Measurements from ENCODE around the gene SEC24C. TPM values are rescaled to one million over a fixed set of nuclear protein-coding genes. Genes with fewer than 3 reads are reported as not detected.
"Not testable (repeated sequence)": the region's sequence is repeated elsewhere in the genome, so short reads cannot be mapped to it uniquely, and the experiment has no call there.

Gene SEC24C
- polyA plus RNA-seq, 3 donors, result 64.5 to 70.6 (median 67.7) TPM

DNA sequence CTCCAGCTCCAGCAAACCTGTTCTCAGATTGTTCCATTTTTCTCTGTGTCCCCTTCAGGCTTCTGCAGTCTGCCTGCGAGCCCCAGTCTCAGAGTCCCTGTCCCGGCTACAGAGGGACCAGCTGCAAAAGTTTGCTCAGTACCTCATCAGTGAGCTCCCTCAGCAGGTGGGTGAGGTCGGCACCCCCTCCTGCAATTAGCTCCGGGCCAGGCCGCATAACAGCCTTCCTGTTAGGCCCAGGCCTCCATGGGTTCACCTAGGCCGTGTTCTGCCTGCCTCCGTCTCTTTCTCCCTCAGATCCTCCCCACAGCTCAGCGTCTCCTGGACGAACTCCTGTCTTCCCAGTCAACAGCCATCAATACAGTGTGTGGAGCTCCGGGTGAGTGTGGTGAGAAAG is 45.5 kb downstream of the SEC24C start:
- DNase-seq (ENCODE audit: low read depth in 3 of 3, low spot score in 2 of 3), result no peak

DNA sequence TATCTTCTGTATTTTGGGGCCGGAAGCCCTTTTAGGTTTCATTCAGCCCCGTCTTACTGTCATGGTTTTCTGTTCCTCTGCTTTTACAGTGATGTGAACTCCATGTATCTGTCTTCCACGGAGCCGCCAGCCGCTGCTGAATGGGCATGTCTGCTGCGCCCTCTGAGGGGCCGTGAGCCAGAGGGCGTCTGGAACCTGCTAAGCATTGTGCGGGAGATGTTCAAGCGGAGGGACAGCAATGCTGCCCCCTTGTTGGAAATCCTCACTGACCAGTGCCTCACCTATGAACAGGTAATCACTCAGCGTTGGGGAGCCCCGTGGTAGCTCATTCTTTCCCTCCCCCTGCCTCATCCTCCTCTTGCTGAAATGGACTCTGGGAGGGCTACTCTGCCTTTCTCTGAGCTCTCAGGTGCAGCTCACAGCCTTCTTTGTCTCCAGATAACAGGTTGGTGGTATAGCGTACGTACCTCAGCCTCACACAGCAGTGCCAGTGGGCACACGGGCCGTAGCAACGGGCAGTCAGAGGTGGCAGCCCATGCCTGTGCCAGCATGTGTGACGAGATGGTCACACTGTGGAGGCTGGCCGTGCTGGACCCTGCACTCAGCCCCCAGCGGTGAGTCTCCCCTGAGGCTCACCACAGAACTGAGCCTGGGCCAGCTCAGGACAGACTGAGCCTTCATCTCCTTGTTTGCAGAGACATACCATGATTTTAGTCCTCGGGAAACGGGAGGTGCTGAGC is 46.9 kb downstream of the SEC24C start:
- no peak for DNase-seq (ENCODE audit: low read depth in 3 of 3, low spot score in 2 of 3)

DNA sequence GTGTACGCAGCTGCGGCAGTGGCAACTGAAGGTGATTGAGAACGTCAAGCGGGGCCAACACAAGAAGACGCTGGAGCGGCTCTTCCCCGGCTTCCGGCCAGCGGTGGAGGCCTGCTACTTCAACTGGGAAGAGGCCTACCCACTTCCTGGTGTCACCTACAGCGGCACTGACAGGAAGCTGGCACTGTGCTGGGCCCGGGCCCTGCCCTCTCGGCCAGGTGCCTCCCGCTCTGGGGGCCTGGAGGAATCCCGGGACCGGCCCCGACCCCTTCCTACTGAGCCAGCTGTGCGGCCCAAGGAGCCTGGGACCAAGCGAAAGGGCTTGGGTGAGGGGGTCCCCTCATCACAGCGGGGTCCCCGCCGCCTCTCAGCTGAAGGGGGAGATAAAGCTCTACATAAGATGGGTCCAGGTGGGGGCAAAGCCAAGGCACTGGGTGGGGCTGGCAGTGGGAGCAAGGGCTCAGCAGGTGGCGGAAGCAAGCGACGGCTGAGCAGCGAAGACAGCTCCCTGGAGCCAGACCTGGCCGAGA is 47.8 kb downstream of the SEC24C start:
- no peak for DNase-seq (ENCODE audit: low read depth in 3 of 3, low spot score in 2 of 3)

DNA sequence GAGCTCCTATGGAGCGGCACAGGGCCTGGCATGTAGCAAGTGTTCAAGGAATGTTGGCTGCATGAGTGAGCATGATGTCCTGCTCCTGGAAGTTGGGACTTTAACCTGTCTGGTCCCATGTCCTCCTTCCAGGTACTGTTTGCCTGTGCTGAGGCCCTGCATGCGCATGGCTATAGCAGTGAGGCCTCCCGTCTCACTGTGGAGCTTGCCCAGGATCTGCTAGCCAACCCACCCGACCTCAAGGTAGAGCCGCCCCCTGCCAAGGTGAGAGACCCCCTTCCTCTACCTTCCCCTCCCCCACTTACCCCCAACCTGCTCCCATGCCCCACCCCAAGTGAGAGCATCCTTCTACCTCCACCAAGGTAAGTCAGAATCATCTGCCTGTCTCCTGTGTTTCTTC is 49.3 kb downstream of the SEC24C start:
- no peak for DNase-seq (ENCODE audit: low read depth in 3 of 3, low spot score in 2 of 3)

DNA sequence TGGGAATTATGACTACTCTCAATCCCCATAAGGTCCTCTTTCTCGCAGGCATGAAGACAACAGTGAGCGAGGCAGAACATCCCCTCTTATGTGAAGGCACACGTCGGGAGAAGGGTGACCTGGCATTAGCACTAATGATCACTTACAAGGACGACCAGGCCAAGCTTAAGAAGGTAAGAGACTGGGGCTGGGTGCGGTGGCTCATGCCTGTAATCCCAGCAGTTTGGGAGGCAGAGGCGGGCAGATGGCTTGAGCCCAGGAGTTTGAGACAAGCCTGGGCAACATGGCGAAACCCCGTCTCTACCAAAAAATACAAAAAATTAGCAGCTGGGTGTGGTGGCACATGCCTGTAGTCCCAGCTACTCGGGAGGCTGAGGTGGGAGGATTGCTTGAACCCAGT is 51.3 kb downstream of the SEC24C start:
- DNase-seq (ENCODE audit: low read depth in 3 of 3, low spot score in 2 of 3), result not testable (repeated sequence)

DNA sequence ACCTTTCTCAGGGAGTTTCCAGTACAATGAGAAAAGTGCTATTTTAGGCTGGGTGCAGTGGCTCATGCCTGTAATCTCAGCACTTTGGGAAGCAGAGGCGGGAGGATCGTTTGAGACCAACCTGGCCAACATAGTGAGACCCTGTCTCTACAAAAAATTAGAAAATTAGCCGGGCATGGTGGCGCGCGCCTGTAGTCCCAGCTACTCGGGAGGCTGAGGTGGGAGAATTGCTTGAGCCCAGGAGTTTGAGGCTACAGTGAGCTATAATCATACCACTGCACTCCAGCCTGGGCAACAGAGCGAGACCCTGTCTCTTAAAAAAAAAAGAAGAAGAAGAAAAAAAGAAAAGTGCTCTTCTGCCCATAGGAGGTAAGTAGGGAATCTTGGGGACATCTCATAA is 51.9 kb downstream of the SEC24C start:
- DNase-seq (ENCODE audit: low read depth in 3 of 3, low spot score in 2 of 3), result not testable (repeated sequence)

DNA sequence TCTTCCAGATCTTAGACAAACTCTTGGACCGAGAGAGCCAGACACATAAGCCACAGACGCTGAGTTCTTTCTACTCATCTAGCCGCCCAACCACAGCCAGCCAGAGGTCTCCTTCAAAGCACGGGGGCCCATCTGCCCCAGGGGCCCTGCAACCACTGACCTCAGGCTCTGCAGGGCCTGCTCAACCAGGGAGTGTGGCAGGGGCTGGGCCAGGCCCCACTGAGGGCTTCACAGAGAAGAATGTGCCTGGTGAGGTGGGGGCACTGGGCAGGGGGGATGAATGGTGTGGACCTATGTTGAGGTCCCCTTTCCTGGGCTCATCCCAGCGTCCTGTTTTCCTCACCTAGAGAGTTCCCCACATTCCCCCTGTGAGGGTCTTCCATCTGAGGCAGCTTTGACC is 52.6 kb downstream of the SEC24C start:
- no peak for DNase-seq (ENCODE audit: low read depth in 3 of 3, low spot score in 2 of 3)

DNA sequence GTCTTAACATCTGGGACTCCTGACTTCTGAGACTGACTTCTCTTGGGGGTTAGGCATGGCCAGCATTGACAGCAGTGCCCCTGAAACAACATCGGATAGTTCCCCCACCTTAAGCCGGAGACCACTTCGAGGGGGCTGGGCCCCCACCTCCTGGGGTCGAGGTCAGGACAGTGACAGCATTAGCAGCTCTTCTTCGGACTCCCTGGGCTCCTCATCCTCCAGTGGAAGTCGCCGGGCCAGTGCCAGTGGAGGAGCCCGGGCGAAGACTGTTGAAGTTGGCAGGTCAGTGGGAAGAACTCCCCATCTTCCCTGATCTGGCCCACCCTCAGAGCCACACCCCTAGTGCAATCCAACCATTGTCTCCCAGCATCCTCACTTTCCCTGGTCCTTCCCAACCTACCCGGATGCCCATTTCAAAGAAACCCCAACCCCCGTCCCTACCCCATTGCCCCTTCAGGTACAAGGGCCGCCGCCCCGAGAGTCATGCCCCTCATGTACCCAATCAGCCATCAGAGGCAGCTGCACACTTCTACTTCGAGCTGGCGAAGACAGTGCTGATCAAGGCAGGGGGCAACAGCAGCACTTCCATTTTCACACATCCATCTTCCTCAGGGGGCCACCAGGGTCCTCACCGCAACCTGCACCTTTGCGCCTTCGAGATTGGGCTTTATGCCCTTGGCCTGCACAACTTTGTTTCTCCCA is 53.3 kb downstream of the SEC24C start:
- no peak for DNase-seq (ENCODE audit: low read depth in 3 of 3, low spot score in 2 of 3)

DNA sequence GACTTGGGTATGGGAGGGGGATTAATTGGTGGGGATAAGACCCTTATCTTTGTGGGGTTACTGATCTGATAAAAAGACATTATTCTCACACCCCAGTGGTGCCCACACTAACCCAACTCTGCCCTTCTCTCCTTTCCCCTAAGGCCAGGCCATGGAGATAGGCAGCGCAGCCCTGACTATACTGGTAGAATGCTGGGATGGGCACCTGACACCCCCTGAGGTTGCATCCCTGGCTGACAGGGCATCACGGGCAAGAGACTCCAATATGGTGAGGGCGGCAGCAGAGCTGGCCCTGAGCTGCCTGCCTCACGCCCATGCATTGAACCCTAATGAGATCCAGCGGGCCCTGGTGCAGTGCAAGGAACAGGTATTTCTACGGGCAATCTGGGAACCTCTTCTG is 53.9 kb downstream of the SEC24C start:
- no peak for DNase-seq (ENCODE audit: low read depth in 3 of 3, low spot score in 2 of 3)

DNA sequence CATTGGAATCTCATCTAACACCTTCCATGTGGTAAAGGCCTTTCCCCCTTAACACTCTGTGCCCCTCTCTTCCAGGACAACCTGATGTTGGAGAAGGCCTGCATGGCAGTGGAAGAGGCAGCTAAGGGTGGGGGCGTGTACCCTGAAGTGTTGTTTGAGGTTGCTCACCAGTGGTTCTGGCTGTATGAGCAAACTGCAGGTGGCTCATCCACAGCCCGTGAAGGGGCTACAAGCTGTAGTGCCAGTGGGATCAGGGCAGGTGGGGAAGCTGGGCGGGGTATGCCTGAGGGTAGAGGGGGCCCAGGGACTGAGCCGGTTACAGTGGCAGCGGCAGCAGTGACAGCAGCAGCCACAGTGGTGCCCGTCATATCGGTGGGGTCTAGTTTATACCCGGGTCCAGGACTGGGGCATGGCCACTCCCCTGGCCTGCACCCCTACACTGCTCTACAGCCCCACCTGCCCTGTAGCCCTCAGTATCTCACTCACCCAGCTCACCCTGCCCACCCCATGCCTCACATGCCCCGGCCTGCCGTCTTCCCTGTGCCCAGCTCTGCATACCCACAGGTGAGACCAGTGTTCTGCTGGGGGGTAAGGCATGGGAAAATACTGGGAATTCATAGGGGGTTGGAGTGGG is 54.9 kb downstream of the SEC24C start:
- no peak for DNase-seq (ENCODE audit: low read depth in 3 of 3, low spot score in 2 of 3)

DNA sequence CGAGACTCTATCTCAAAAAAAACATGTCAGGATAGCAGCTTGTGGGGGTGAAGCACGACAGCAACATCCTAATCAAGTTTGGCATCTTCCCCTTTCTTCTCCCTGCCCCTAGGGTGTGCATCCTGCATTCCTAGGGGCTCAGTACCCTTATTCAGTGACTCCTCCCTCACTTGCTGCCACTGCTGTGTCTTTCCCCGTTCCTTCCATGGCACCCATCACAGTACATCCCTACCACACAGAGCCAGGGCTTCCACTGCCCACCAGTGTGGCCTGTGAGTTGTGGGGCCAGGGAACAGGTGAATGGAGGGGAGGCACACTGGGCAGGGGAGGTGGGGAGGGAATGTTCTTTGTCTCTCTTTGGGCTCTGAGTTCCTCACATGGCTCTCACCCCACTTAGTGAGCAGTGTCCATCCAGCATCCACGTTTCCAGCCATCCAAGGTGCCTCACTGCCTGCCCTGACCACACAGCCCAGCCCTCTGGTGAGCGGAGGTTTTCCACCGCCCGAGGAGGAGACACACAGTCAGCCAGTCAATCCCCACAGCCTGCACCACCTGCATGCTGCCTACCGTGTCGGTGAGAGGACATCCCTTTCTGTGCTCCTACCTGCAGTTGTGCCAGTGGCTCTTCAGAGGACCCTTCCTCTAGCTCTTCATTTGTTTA is 55.9 kb downstream of the SEC24C start:
- no peak for DNase-seq (ENCODE audit: low read depth in 3 of 3, low spot score in 2 of 3)

DNA sequence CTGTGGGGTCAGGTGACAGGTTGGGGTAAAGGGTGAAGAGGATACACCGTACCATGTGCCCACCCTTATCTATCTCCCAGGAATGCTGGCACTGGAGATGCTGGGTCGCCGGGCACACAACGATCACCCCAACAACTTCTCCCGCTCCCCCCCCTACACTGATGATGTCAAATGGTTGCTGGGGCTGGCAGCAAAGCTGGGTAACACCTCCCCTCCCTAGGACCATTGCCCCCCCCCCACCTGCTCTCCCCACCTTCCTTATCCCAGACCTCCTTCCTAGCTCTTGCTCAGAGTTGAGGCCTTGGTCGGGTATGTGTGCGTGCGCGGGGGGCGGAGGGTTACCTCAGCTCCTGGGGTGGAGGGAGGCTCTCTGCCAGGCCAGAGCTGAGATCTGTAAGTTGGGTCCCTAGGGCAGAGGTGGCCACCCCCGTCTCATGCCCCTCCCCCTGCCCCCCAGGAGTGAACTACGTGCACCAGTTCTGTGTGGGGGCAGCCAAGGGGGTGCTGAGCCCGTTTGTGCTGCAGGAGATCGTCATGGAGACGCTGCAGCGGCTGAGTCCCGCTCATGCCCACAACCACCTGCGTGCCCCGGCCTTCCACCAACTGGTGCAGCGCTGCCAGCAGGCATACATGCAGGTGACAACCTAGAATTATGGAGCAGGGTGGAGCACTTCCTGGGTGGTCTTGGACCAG is 56.5 kb downstream of the SEC24C start:
- DNase-seq (ENCODE audit: low read depth in 3 of 3, low spot score in 2 of 3), result no peak

DNA sequence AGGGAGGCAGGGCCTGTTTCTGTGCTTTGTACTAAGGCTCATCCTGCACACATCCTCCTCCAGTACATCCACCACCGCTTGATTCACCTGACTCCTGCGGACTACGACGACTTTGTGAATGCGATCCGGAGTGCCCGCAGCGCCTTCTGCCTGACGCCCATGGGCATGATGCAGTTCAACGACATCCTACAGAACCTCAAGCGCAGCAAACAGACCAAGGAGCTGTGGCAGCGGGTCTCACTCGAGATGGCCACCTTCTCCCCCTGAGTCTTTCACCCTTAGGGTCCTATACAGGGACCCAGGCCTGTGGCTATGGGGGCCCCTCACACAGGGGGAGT is 57.0 kb downstream of the SEC24C start:
- no peak for DNase-seq (ENCODE audit: low read depth in 3 of 3, low spot score in 2 of 3)

DNA sequence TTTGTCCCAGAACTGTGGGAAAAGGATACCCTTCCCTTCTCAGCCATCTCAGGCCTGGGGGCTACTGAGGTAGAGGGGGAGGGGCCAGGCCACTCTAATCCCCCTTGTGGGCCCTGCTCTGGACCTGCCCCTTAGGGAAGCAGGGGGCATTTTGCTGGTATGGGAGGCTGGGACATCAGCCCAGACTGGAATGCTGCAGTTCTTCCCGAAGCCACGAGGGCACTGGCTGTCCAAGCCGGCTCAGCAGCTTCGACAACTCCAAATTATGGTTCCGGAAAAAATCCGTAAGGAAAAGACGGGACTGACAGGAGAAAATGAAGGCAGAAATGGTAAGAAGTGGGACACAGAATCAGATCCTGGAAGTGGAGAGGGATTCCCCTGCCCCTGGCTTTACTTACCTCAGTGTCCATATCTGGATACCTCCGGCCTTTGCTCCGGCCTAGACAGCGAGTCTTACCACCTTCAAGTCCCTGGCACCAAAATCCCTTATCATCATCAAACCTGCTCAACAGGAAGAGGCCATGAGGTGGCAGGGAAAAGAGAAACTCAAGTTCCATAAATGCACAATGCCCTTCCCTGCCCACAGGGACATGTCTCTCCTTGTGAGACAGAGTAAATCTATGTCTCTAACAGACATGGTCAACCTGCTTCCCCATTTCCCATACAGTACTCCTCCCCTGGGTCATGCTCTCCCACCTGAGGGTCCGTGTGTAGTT is 58.3 kb downstream of the SEC24C start:
- DNase-seq (ENCODE audit: low read depth in 3 of 3, low spot score in 2 of 3), result no peak

DNA sequence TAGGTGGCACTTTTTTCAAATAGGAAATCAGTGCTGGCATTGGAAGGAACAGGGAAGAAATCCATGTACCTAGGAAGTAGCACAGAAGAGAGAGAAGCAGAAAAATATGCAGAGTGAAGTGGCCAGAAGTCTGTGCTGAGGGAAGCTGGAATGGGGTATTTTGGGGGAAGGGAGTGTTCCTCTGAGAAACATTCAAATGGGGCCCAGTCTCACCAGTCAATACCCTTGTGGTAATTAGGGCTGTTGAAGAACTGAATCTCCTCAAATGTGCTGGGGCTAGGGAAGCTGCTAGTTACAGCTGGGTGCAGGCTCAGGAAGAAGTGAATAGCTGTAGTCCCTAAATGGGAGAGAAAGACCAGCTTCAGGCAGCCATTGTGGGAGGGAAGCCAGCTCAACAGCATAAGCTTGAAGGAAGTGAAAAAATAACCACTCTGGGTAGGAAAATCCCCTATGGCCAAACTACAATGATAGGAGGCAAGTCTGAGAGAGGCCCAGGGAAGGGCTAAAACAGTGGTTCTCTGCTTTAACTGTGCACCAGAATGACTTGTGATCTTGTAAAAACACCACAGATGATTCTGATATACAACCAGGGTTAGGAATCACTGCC is 59.6 kb downstream of the SEC24C start:
- DNase-seq (ENCODE audit: low read depth in 3 of 3, low spot score in 2 of 3), result no peak

DNA sequence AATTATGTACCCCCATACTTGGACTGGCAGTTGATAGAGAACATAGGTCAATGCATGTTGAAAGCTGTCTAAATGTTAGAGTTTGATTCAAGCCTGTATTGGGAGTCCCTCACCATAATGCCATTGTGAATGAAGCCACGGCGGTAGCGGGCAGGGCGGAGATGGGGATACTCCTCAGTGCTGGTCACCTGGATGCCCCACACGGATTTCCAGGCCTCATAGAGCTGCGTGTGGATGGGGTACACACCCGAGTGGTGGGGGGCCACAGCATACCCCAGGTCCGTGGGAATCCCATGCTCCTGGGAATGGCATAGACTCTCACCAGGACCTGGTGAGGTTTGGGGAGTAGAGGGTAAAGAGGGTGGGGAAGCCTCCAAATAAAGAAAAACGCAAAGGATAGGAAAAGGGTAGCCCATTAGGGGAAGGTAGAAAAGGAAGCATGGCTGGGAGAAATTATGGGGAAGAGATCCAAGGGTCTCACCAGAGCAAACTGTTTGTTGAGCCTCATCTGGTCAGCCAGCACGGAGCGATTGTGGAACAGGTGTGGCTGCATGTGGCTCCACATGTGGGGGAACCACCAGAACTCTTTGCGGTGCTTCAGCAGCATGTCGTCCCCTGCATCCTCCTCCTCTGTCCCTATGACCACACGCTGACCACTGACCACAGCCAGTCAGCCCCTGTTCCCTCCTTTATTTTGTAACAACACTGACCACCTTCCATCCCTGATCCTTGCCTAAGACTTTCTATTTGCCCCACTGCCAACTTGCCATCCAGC is 62.2 kb downstream of the SEC24C start:
- no peak for DNase-seq (ENCODE audit: low read depth in 3 of 3, low spot score in 2 of 3)

DNA sequence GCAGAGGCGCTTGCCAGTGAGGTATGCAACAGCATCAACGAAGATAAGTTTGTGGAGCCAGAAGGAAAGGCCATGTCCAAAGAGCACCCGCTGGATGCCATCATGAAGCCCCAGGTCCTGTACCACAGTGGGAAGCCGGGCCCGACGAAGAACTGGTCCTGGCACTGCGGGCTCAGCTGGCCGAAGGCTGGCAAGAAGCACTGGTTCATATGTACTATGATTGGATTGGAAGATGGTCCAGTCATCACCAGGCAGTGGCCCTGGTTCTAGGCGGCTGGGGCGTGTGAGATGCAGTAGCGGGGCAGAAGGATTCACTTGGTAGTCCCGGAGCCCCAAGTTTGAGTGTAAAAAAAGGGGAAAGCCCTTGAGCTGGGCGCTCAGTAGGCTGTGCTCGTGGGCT is 63.3 kb downstream of the SEC24C start:
- no peak for DNase-seq (ENCODE audit: low read depth in 3 of 3, low spot score in 2 of 3)

DNA sequence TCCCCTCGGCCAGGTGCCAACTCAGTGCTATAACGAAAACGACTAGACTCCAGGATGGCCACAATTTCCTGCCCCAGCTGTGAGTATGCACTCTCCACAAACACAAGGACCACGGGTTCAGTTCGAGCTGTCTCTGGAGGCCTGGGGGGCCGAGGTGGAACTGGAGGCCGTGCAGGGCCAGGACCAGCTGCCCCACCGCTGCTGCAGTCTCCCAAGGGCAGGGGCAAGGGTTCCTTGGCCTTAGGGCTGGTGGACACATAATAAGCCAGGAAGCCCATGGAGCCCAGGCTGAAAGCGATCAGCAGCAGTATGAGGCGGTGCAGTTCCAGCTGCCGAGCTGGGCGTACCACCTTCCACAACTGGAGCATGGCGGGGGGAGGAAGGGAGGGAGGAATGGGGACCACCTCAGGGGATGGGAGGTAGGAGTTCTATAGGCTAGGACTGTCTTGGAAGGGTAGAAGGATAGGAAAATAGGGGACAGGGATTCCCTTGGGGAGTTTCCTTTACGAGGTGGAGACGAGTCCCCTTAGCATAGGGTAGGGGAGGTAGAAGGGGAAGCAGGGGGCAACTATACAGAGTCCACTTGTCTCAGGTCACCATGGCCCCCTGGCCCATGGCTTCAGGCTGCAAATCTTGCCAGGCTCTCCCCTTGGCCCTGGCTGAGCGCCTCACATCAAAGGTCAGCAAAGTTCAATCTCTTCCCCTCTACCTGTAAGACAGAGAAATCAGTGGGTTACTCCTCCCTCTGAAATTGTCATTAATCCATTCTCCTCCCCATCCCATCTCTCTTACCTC is 64.0 kb downstream of the SEC24C start:
- DNase-seq (ENCODE audit: low read depth in 3 of 3, low spot score in 2 of 3), result no peak
